ENCODE results near the gene AP2M1. TPM values are rescaled to one million over a fixed set of nuclear protein-coding genes. Genes with fewer than 3 reads are reported as not detected.

The AP2M1 gene
- total and polyA plus RNA-seq, 4 donors = 153 to 333 (median 251) TPM

- Histone ChIP-seq H3K36me3 (ENCODE audit: control insufficient read depth in 4 of 4, insufficient read depth in 4 of 4, low read length in 4 of 4) (peaks cover 40 to 69% (median 55%) of the 10 kb centered on the region in 4 donors), H3K9ac (ENCODE audit: insufficient read depth in 1 of 2, low read length in 2 of 2) (no peak overlapping the region)
- ATAC-seq (ENCODE audit: insufficient read depth, low FRiP score) = no peak
Observed at GRCh38 chr3:184167786-184168185, 6.9 kb upstream of the AP2M1 start.

DNA sequence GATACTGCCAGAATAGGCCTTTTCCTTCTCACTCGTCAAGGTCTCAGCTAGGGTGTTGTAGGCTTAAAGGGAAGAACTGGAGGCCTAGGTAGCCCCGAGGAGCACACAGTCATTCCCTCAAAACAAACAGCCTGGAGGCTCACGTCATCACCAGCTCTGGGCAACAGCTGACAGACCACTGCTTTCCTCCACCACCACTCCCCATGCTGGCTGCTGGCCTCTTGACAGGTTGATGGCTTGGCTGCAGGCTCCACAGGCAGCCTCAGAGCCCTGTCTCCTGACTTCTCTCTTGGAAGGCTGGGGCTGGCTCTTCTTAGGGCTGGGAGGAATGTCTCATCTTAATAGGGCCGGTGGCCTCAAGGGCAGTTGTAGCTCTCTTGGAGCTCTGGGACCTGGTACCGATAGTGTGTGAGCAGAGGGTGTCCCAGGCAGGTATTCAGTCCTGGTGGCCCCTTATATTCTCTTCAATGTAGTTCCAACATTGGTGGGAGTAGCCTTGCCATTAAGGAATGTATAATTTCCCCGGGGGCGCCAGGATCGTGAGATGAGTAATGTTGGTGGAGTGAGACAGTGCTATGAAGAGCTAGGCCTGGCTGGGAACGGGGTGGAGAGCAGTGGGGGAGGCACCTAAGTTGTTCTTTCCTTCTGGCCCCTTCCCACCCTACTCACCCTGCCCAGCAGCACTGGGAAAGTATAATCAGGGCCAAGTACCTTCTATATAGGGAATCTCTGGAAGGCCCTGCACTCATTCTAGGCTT, 6.1 kb upstream of the AP2M1 start:
- H3K36me3 ChIP-seq (ENCODE audit: control insufficient read depth in 4 of 4, insufficient read depth in 4 of 4, low read length in 4 of 4) = peaks cover 40 to 69% (median 56%) of the 10 kb centered on the region in 4 donors
- no peak for ATAC-seq (ENCODE audit: insufficient read depth, low FRiP score)
- H3K9me3 ChIP-seq (ENCODE audit: control insufficient read depth in 4 of 4, insufficient read depth in 3 of 4, low read length in 3 of 4) = no peaks in the 10 kb centered on the region

More at GRCh38 chr3:184167786-184168185, 6.9 kb upstream of the AP2M1 start:
- H3K9me3 ChIP-seq (ENCODE audit: control insufficient read depth in 4 of 4, insufficient read depth in 3 of 4, low read length in 3 of 4) = no peaks in the 10 kb centered on the region
- TF ChIP-seq, protein P1, sequence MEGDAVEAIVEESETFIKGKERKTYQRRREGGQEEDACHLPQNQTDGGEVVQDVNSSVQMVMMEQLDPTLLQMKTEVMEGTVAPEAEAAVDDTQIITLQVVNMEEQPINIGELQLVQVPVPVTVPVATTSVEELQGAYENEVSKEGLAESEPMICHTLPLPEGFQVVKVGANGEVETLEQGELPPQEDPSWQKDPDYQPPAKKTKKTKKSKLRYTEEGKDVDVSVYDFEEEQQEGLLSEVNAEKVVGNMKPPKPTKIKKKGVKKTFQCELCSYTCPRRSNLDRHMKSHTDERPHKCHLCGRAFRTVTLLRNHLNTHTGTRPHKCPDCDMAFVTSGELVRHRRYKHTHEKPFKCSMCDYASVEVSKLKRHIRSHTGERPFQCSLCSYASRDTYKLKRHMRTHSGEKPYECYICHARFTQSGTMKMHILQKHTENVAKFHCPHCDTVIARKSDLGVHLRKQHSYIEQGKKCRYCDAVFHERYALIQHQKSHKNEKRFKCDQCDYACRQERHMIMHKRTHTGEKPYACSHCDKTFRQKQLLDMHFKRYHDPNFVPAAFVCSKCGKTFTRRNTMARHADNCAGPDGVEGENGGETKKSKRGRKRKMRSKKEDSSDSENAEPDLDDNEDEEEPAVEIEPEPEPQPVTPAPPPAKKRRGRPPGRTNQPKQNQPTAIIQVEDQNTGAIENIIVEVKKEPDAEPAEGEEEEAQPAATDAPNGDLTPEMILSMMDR (IDR thresholded peaks at IDR 0.05; ENCODE audit: control extremely low read depth, extremely low read depth) = no peak
- WGBS, 2 donors = 95 to 97% methylated on average over 8 of the region's 8 CpGs
- H3K27ac ChIP-seq (ENCODE audit: low read depth in 1 of 2, low read length in 1 of 2) = no peak overlapping the region
- no peak for DNase-seq
- H3K4me1 ChIP-seq (ENCODE audit: control insufficient read depth in 5 of 5, insufficient read depth in 5 of 5, low read length in 5 of 5) = no peaks in the 10 kb centered on the region
- no peak overlapping the region for H3K4me3 ChIP-seq
- no peaks in the 10 kb centered on the region for H3K27me3 ChIP-seq (ENCODE audit: control insufficient read depth in 3 of 3, insufficient read depth in 3 of 3, low read length in 2 of 3)

DNA sequence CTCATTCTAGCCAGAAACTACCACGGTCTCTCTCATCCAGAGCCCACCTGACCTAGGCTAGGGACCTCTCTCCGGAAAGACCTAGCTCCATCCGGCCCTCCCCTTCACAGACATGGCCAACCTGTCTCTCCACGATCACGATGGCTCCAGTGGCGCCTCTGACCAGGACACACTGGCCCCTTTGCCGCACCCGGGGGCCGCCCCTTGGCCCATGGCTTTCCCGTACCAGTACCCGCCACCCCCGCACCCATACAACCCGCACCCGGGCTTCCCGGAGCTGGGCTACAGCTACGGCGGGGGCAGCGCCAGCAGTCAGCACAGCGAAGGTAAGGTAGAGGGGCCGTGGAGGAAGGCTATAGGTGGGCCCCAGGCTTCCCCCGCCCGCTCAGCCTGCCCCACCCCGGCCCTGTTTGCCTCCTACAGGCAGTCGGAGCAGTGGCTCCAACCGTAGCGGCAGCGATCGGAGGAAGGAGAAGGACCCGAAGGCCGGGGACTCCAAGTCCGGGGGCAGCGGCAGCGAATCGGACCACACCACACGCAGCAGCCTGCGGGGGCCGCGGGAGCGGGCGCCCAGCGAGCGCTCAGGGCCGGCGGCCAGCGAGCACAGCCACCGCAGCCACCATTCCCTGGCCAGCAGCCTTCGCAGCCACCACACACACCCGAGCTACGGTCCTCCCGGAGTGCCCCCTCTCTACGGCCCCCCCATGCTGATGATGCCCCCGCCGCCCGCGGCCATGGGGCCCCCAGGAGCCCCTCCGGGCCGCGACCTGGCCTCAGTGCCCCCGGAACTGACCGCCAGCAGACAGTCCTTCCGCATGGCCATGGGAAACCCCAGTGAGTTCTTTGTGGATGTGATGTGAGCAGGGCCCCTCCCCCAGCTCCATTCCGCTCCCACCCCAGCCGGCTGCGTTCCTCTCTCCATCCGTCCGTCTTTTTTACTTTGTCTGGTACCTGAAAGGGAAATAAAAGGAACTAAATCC, 4.5 kb upstream of the AP2M1 start:
- TF ChIP-seq, protein P1 (IDR thresholded peaks at IDR 0.05; ENCODE audit: control extremely low read depth, extremely low read depth) = no peak
- H3K4me1 ChIP-seq (ENCODE audit: control insufficient read depth in 5 of 5, insufficient read depth in 5 of 5, low read length in 5 of 5) = peaks cover 0 to 7% (median 0%) of the 10 kb centered on the region in 5 donors
- ATAC-seq (ENCODE audit: insufficient read depth, low FRiP score) (no peak), DNase-seq (no peak)
- H3K27me3 ChIP-seq (ENCODE audit: control insufficient read depth in 3 of 3, insufficient read depth in 3 of 3, low read length in 2 of 3) = no peaks in the 10 kb centered on the region
- H3K9me3 ChIP-seq (ENCODE audit: control insufficient read depth in 4 of 4, insufficient read depth in 3 of 4, low read length in 3 of 4) = no peaks in the 10 kb centered on the region
- no peak overlapping the region for H3K9ac ChIP-seq (ENCODE audit: insufficient read depth in 1 of 2, low read length in 2 of 2)
- H3K27ac ChIP-seq (ENCODE audit: low read depth in 1 of 2, low read length in 1 of 2) = no peak overlapping the region
- WGBS, 2 donors = 95 to 96% methylated on average over 62 to 66 of the region's 66 CpGs
- no peak overlapping the region for H3K4me3 ChIP-seq
- peaks cover 33 to 58% (median 44%) of the 10 kb centered on the region in 4 donors for H3K36me3 ChIP-seq (ENCODE audit: control insufficient read depth in 4 of 4, insufficient read depth in 4 of 4, low read length in 4 of 4)

More for the DNA sequence above, 6.1 kb upstream of the AP2M1 start:
- Histone ChIP-seq H3K27me3 (ENCODE audit: control insufficient read depth in 3 of 3, insufficient read depth in 3 of 3, low read length in 2 of 3) (no peaks in the 10 kb centered on the region), H3K9ac (ENCODE audit: insufficient read depth in 1 of 2, low read length in 2 of 2) (no peak overlapping the region), H3K4me3 (no peak overlapping the region), H3K4me1 (ENCODE audit: control insufficient read depth in 5 of 5, insufficient read depth in 5 of 5, low read length in 5 of 5) (no peaks in the 10 kb centered on the region), H3K27ac (ENCODE audit: low read depth in 1 of 2, low read length in 1 of 2) (no peak overlapping the region)
- 84 to 97% methylated on average over 9 of the region's 9 CpGs for WGBS, 2 donors
- no peak for DNase-seq
- TF ChIP-seq, protein P1 (IDR thresholded peaks at IDR 0.05; ENCODE audit: control extremely low read depth, extremely low read depth) = no peak
